DMS 273 (cell line): ENCODE results near the gene ANTXRL.
"Not testable (repeated sequence)": the region's sequence is repeated elsewhere in the genome, so short reads cannot be mapped to it uniquely, and the experiment has no call there.

Experiments used
- DNase-seq: peaks from one replicate; lab custom pipeline; 2025; ENCODE audit not compliant: unreplicated experiment; lab: John Stamatoyannopoulos, UW

Gene ANTXRL

GRCh38 chr10:46306516-46307184 is 19.9 kb downstream of the ANTXRL start:
- no peak for DNase-seq

- no peak for DNase-seq
These were observed 20.7 kb downstream of the ANTXRL start for GRCh38 chr10:46307281-46308112.

GRCh38 chr10:46308113-46308415 is 21.3 kb downstream of the ANTXRL start:
- DNase-seq, result no peak

GRCh38 chr10:46308666-46309450 is 22.1 kb downstream of the ANTXRL start:
- DNase-seq, result no peak

GRCh38 chr10:46309511-46310142 is 22.8 kb downstream of the ANTXRL start:
- no peak for DNase-seq

GRCh38 chr10:46310143-46310514 is 23.3 kb downstream of the ANTXRL start:
- no peak for DNase-seq

- no peak for DNase-seq
These were observed 24.1 kb downstream of the ANTXRL start for GRCh38 chr10:46310851-46311250.

GRCh38 chr10:46311501-46311951 is 24.7 kb downstream of the ANTXRL start:
- DNase-seq, result no peak

- DNase-seq, result not testable (repeated sequence)
These were observed 25.2 kb downstream of the ANTXRL start for GRCh38 chr10:46311961-46312431.

- no peak for DNase-seq
These were observed 26.2 kb downstream of the ANTXRL start for GRCh38 chr10:46312953-46313352.

- DNase-seq, result no peak
These were observed 27.3 kb downstream of the ANTXRL start for GRCh38 chr10:46314071-46314470.

GRCh38 chr10:46315071-46315860 is 28.5 kb downstream of the ANTXRL start:
- not testable (repeated sequence) for DNase-seq

GRCh38 chr10:46317370-46317769 is 30.6 kb downstream of the ANTXRL start:
- no peak for DNase-seq

GRCh38 chr10:46317889-46318288 is 31.1 kb downstream of the ANTXRL start:
- DNase-seq, result no peak

- DNase-seq, result no peak
These were observed 32.0 kb downstream of the ANTXRL start for GRCh38 chr10:46318799-46319198.

GRCh38 chr10:46319389-46319788 is 32.6 kb downstream of the ANTXRL start:
- DNase-seq, result no peak

GRCh38 chr10:46321770-46322169 is 35.0 kb downstream of the ANTXRL start:
- no peak for DNase-seq

GRCh38 chr10:46323176-46323575 is 36.4 kb downstream of the ANTXRL start:
- DNase-seq, result no peak

- peak; percentile 10 for DNase-seq
These were observed 38.2 kb downstream of the ANTXRL start for GRCh38 chr10:46325021-46325420.

- no peak for DNase-seq
These were observed 39.3 kb downstream of the ANTXRL start for GRCh38 chr10:46326066-46326465.
